Neural cell (in vitro differentiated cells): ENCODE results near the gene PIGC.

Experiments used
- EP300 ChIP-seq: fragments of 450-650 bp; conservative IDR thresholded peaks from 2 replicates; pipeline ENCODE4 v1.6.1; 2014; ENCODE audit warnings: antibody characterized with exemption, mild to moderate bottlenecking, moderate library complexity; ENCODE audit not compliant: poor library complexity, severe bottlenecking
- EZH2 ChIP-seq: fragments of 200-600, 300-800 bp; shearing (Covaris generic), sonication (generic); IDR thresholded peaks from 2 replicates; pipeline ENCODE4 v1.6.1; 2014; ENCODE audit warnings: antibody characterized with exemption, low read length, borderline replicate concordance, mild to moderate bottlenecking; ENCODE audit not compliant: insufficient read depth, poor library complexity, severe bottlenecking
- MXI1 ChIP-seq: fragments of 450-650 bp; conservative IDR thresholded peaks from 2 replicates; pipeline ENCODE4 v1.6.1; 2014; ENCODE audit warnings: antibody characterized with exemption, mild to moderate bottlenecking; ENCODE audit not compliant: poor library complexity, severe bottlenecking
- POLR2AphosphoS5 ChIP-seq: IDR thresholded peaks from 2 replicates; pipeline ENCODE4 v1.6.1; 2012
- RAD21 ChIP-seq: fragments of 450-650 bp; conservative IDR thresholded peaks from 2 replicates; pipeline ENCODE4 v1.6.1; 2014; ENCODE audit warnings: antibody characterized with exemption, mild to moderate bottlenecking, moderate library complexity
- SMC3 ChIP-seq: fragments of 450-650 bp; conservative IDR thresholded peaks from 2 replicates; pipeline ENCODE4 v1.6.1; 2014; ENCODE audit warnings: antibody characterized with exemption, mild to moderate bottlenecking, moderate library complexity; ENCODE audit not compliant: poor library complexity
- TAF1 ChIP-seq: IDR thresholded peaks from 2 replicates; pipeline ENCODE4 v1.6.1; 2012; ENCODE audit warnings: low read depth
- TF ChIP-seq, protein P1 (sequence below): fragments of 450-650 bp; IDR thresholded peaks from 2 replicates; pipeline ENCODE4 v1.5.1; 2014; ENCODE audit warnings: antibody characterized with exemption, mild to moderate bottlenecking, moderate library complexity; ENCODE audit not compliant: poor library complexity, severe bottlenecking
- TF ChIP-seq, protein P2 (sequence below): IDR thresholded peaks from 2 replicates; pipeline ENCODE4 v1.6.1; 2012; ENCODE audit warnings: borderline replicate concordance

DNA sequence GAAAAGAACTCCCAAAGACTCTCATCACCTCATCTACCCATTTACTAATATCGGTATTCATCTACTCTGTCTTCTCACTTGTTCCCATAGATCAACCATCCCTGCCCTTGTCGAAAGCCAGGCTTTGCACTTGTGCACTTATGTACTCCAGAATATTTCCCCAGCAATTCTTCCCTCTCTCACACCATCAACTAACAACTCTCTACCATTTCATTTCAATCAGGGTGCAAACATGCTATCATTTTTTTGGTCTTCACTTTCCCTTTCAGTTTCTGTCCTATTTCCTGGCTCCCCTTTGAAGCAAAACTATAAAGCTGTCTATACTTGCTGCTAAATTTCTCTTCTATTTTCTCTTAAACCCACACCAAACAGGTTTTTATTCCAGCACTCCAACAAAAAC, 16.7 kb downstream of the PIGC start:
- TF ChIP-seq POLR2AphosphoS5: no peak
- TF ChIP-seq, protein P1, sequence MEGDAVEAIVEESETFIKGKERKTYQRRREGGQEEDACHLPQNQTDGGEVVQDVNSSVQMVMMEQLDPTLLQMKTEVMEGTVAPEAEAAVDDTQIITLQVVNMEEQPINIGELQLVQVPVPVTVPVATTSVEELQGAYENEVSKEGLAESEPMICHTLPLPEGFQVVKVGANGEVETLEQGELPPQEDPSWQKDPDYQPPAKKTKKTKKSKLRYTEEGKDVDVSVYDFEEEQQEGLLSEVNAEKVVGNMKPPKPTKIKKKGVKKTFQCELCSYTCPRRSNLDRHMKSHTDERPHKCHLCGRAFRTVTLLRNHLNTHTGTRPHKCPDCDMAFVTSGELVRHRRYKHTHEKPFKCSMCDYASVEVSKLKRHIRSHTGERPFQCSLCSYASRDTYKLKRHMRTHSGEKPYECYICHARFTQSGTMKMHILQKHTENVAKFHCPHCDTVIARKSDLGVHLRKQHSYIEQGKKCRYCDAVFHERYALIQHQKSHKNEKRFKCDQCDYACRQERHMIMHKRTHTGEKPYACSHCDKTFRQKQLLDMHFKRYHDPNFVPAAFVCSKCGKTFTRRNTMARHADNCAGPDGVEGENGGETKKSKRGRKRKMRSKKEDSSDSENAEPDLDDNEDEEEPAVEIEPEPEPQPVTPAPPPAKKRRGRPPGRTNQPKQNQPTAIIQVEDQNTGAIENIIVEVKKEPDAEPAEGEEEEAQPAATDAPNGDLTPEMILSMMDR: no peak
- no peak for TF ChIP-seq TAF1
- no peak for TF ChIP-seq EZH2
- no peak for TF ChIP-seq RAD21
- TF ChIP-seq, protein P2, sequence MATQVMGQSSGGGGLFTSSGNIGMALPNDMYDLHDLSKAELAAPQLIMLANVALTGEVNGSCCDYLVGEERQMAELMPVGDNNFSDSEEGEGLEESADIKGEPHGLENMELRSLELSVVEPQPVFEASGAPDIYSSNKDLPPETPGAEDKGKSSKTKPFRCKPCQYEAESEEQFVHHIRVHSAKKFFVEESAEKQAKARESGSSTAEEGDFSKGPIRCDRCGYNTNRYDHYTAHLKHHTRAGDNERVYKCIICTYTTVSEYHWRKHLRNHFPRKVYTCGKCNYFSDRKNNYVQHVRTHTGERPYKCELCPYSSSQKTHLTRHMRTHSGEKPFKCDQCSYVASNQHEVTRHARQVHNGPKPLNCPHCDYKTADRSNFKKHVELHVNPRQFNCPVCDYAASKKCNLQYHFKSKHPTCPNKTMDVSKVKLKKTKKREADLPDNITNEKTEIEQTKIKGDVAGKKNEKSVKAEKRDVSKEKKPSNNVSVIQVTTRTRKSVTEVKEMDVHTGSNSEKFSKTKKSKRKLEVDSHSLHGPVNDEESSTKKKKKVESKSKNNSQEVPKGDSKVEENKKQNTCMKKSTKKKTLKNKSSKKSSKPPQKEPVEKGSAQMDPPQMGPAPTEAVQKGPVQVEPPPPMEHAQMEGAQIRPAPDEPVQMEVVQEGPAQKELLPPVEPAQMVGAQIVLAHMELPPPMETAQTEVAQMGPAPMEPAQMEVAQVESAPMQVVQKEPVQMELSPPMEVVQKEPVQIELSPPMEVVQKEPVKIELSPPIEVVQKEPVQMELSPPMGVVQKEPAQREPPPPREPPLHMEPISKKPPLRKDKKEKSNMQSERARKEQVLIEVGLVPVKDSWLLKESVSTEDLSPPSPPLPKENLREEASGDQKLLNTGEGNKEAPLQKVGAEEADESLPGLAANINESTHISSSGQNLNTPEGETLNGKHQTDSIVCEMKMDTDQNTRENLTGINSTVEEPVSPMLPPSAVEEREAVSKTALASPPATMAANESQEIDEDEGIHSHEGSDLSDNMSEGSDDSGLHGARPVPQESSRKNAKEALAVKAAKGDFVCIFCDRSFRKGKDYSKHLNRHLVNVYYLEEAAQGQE: no peak
- no peak for TF ChIP-seq EP300
- TF ChIP-seq SMC3: no peak
- TF ChIP-seq MXI1: no peak
